Esophagus muscularis mucosa (tissue), 4 donors: Measurements from ENCODE around the gene ST3GAL3. TPM values are rescaled to one million over a fixed set of nuclear protein-coding genes. Genes with fewer than 3 reads are reported as not detected.

Experiments used
- DNase-seq: peaks from one replicate; pipeline ENCODE4 v3.0.0-alpha.2; 2017; ENCODE audit errors: extremely low spot score
- H3K27ac ChIP-seq, 4 donors: fragments of 200-600 bp; sonication (generic); replicated peaks in 1 of 4; 1 replicate in 3 of 4; 2 replicates in 1 of 4; pipeline ENCODE4 v1.5.1; 2016 to 2019; ENCODE audit warnings: mild to moderate bottlenecking in 1 of 4
- H3K27me3 ChIP-seq, 4 donors: fragments of 200-600 bp; sonication (generic); one replicate each; pipeline versions ENCODE4 v1.5.1 to v1.6.0; 2016 to 2019
- H3K36me3 ChIP-seq, 4 donors: fragments of 200-600 bp; sonication (generic); one replicate each; pipeline ENCODE4 v1.5.1; 2016 to 2019
- H3K4me1 ChIP-seq, 4 donors: fragments of 200-600 bp; sonication (generic); one replicate each; pipeline ENCODE4 v1.5.1; 2016 to 2019
- H3K4me3 ChIP-seq, 4 donors: fragments of 200-600 bp; sonication (generic); 1 replicate in 2 of 4; 2 replicates in 2 of 4; pipeline ENCODE4 v1.5.1; 2016 to 2019; ENCODE audit warnings: mild to moderate bottlenecking in 4 of 4, moderate library complexity in 1 of 4
- H3K9me3 ChIP-seq, 4 donors: fragments of 200-600 bp; sonication (generic); 1 replicate in 3 of 4; 2 replicates in 1 of 4; pipeline ENCODE4 v1.5.1; 2016 to 2019
- CTCF ChIP-seq, 3 experiments: fragments of 200-600 bp in 2 of 3; fragments of 450-650 bp in 1 of 3; sonication (generic) in 2 of 3; IDR thresholded peaks; one replicate each; pipeline ENCODE4 v1.5.1; 2017 to 2019; ENCODE audit warnings: antibody characterized with exemption in 3 of 3, mild to moderate bottlenecking in 2 of 3, moderate library complexity in 1 of 3
- EP300 ChIP-seq: sonication (generic); formaldehyde crosslinking; IDR thresholded peaks from one replicate; pipeline ENCODE4 v1.6.1; 2017; ENCODE audit warnings: antibody characterized with exemption
- POLR2A ChIP-seq: fragments of 450-650 bp; IDR thresholded peaks from one replicate; pipeline ENCODE4 v1.6.1; 2017; ENCODE audit warnings: antibody characterized with exemption, moderate library complexity, mild to moderate bottlenecking, low read depth
- POLR2AphosphoS5 ChIP-seq, 2 donors: sonication (generic); formaldehyde crosslinking; IDR thresholded peaks; one replicate each; pipeline ENCODE4 v1.6.1; 2017; ENCODE audit warnings: antibody characterized with exemption in 2 of 2
- WGBS: methylation state at CpG from one replicate; pipeline ENCODE4 v1.1.5; 2018; 5-methylcytosine and 5-hydroxymethylcytosine counted together
- intact Hi-C: fragments of 100-400 bp; cut with DNase I; formaldehyde crosslinking; loops from one replicate; pipeline ENCODE4 v1.15.1; 2023
- total RNA-seq, 4 donors: library from RNA; depleted of rRNA; stranded (reverse); fragments of >200 nt; gene quantifications; one replicate each; pipeline versions ENCODE4 v1.1.0 to v1.2.1, GENCODE V29; 2016

ST3GAL3 gene
- total RNA-seq, 4 donors from 2014 or later, result 23.3 to 37.1 (median 30.1) TPM

GRCh38 chr1:43799656-43800635, 92.6 kb downstream of the ST3GAL3 start:
- Histone ChIP-seq H3K27ac (no peak overlapping the region), H3K36me3 (peaks cover 0 to 7% (median 3%) of the 10 kb centered on the region in 4 donors), H3K9me3 (no peaks in the 10 kb centered on the region), H3K27me3 (no peaks in the 10 kb centered on the region), H3K4me1 (peaks cover 0 to 5% (median 0%) of the 10 kb centered on the region in 4 donors), H3K4me3 (no peak overlapping the region)
- WGBS, result 82% methylated on average over 4 of the region's 4 CpGs
- TF ChIP-seq POLR2A (no peak), POLR2AphosphoS5 (IDR thresholded peaks at IDR 0.05) (no peak), EP300 (no peak), CTCF (IDR thresholded peaks at IDR 0.05) (no peak)
- intact Hi-C loops, result no loop called here
- DNase-seq, result no peak

- Histone ChIP-seq H3K9me3 (no peaks in the 10 kb centered on the region), H3K27ac (no peak overlapping the region), H3K4me3 (no peak overlapping the region), H3K4me1 (peaks cover 0 to 5% (median 0%) of the 10 kb centered on the region in 4 donors), H3K27me3 (no peaks in the 10 kb centered on the region), H3K36me3 (peaks cover 0 to 7% (median 3%) of the 10 kb centered on the region in 4 donors)
- intact Hi-C loops, result no loop called here
- no peak for DNase-seq
- no peak for TF ChIP-seq CTCF (IDR thresholded peaks at IDR 0.05)
- TF ChIP-seq EP300, result no peak
- no peak for TF ChIP-seq POLR2AphosphoS5 (IDR thresholded peaks at IDR 0.05)
- TF ChIP-seq POLR2A, result no peak
- WGBS, result 90% methylated on average over 3 of the region's 3 CpGs
These were observed 93.4 kb downstream of the ST3GAL3 start for GRCh38 chr1:43800771-43801170.

GRCh38 chr1:43801203-43801602, 93.9 kb downstream of the ST3GAL3 start:
- Histone ChIP-seq H3K36me3 (peaks cover 0 to 7% (median 3%) of the 10 kb centered on the region in 4 donors), H3K4me1 (peaks cover 0 to 1% (median 0%) of the 10 kb centered on the region in 4 donors), H3K27me3 (no peaks in the 10 kb centered on the region), H3K9me3 (no peaks in the 10 kb centered on the region), H3K4me3 (no peak overlapping the region), H3K27ac (no peak overlapping the region)
- no peak for TF ChIP-seq POLR2AphosphoS5 (IDR thresholded peaks at IDR 0.05)
- TF ChIP-seq EP300, result no peak
- no peak for TF ChIP-seq CTCF (IDR thresholded peaks at IDR 0.05)
- TF ChIP-seq POLR2A, result no peak
- 77% methylated on average over 3 of the region's 3 CpGs for WGBS
- no peak for DNase-seq
- intact Hi-C loops, result no loop called here

- Histone ChIP-seq H3K4me3 (no peak overlapping the region), H3K36me3 (peaks cover 0 to 14% (median 6%) of the 10 kb centered on the region in 4 donors), H3K27ac (no peak overlapping the region), H3K27me3 (no peaks in the 10 kb centered on the region), H3K4me1 (no peaks in the 10 kb centered on the region), H3K9me3 (no peaks in the 10 kb centered on the region)
- TF ChIP-seq EP300 (no peak), CTCF (IDR thresholded peaks at IDR 0.05) (no peak), POLR2AphosphoS5 (IDR thresholded peaks at IDR 0.05) (no peak), POLR2A (no peak)
- WGBS, result 92% methylated on average over 4 of the region's 4 CpGs
- intact Hi-C loops, result no loop called here
- DNase-seq, result no peak
These were observed 95.1 kb downstream of the ST3GAL3 start for GRCh38 chr1:43802356-43802980.
